ENCODE results near the gene TFEB.

TFEB gene

GRCh38 chr6:41763470-41763869, 28.1 kb upstream of the TFEB start:
- no peak for DNase-seq

DNA sequence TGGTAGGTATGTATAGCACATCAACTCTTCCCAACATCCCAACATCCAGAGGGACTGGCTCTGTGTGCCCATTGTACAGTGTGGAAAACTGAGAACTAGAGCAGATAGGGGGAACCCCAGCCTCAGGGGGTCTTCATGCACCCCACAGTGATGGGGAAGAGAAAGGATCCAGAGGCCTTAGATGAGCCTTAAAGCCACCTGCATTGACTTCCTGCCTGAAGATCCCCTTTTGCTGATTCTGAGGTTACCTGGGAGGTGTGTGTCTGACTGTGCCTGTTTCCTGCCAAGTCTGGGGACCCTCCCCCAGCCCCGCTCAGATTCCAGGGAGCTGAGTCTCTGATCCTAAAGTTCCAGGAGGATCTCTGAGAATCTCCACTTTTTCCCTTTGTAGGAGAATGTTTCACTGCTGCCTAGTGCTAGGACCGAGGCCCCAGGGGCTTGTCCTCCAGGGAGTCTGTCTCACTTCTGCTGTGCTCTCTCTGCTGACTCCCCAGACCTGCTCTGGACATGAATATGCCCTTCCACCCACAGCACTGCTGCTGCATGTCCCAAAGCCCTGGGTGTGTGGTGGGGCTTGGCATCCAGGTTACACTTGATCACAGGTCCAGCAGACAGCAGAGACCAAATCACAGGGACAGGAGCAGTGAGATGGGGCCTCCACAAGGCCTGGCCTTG, 24.6 kb upstream of the TFEB start:
- no peak for DNase-seq

GRCh38 chr6:41759106-41759904, 23.9 kb upstream of the TFEB start:
- no peak for DNase-seq

DNA sequence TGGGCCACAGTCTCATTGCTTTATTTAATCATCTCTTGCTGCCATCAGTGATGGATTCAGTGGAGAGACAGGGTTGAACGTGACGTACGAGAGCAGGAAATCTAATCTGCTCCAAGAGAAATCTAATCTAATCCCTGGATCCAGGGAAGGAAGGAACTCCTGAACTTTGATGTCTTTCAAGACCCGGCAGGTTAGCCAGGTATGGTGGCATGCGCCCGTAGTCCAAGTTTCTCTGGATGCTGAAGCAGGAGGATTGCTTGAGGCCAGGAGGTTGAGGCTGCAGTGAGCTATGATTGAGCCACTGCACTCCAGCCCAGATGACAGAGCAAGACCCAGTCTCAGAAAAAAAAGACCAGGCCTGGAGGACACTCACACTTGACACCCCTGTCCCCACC, 23.2 kb upstream of the TFEB start:
- DNase-seq = no peak

DNA sequence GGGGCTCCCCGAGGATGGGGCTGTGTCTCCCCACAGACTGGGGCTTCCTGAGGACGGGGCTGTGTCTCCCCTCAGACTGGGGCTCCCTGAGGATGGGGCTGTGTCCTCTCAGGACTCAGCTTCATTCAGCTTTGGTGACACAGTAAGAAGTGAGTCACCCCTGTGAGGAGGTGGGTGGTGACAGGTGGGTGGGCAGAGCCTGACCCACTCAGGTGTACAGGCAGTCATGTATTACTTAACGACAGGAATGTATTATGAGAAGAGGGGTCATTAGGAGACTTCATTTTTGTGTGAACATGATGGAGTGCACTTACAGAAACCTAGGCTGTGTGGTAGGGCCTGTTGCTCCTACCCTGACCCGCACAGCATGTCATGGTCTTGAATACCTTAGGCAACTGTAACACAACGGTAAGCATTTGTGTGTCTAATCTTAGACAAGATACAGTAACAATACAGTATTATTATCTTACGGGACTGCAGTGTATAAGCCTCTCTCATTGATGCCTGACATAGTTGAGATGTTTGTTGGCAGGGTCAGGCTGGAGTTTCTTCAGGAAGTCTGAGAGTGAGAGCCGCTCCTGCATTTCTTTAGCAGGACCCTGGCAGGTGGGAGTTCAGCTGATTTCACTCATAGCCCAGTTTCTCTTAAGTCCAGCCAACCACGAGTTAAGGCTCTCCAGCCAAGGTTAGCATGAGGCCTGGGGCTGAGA, 22.7 kb upstream of the TFEB start:
- no peak for DNase-seq

DNA sequence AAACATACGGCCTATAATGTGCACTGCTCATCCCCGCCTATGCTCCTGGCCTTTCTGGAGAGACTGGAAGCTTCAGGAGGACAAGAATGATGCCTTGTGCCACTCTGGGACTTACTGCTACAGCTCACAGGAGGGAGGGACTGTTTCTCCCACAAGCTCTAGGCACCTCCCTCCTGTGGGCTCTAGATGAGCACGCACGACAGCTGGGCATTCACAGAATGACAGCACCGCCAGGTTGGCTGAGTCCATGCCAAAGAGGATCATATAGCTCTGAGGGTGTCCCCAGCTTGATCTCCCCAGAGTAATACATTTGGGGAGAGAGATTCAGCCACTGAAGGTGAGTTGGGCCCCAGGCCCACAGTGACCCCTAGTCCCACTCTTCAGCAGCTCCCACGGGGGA, 21.9 kb upstream of the TFEB start:
- no peak for DNase-seq

DNA sequence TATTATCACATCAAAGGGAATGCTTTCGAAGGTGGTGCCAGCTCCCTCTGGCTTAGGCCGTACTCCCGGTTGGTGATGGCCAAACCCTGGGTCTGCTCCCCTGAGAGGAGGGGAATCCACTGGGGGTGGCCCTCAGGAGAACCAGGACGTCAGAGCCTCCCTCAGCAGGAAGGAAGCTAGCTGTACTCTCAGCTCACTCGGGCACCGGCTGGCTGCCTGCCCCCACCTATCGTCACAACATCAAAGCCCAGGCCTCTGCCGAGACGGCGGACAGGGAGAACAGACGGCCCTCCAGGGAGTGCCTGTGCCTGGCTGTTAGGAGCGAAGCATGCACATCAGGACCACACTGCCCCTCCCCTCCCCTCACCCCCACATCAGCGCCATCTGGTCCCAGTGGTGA, 20.9 kb upstream of the TFEB start:
- no peak for DNase-seq

DNA sequence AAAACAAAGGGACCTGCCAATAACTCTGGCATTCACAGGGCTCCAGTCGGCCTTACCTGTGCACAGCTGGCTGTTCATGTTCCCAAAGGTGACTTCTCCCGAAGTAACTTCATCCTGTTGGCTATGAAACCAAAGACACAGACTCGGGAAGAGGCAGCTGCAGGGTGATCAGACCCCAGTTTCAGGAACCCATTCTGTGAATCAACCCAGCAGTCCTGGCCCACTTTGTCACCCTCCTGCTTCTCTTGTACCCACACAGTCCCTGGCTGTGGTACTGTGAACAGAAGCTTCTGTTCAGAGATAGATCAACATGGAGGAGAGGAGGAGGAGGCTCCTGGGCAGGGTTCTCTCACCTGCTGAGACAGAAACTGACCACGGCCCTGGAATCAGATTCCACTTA, 20.5 kb upstream of the TFEB start:
- no peak for DNase-seq

GRCh38 chr6:41750374-41750773, 15.0 kb upstream of the TFEB start:
- no peak for DNase-seq

- DNase-seq = no peak
Measured at GRCh38 chr6:41748542-41748941, 13.1 kb upstream of the TFEB start.

DNA sequence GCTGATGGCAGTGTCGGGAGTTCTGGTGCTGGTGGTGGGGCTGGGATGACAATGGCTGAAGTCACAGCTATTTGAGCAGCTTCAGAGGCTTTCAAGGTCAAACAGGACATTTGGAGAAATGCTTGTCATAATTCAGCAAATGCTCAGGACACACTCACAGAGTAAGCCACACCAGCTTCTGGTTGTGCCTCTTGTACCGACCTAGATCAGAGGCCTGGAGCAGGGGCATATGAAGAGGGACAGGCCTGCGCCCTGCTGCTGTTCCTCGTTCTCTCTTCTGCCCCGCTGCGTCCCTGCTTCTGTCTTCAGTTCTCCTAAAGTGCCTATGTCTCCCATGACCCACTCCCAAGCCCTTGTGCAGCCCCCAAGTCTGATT, 12.7 kb upstream of the TFEB start:
- DNase-seq = no peak

DNA sequence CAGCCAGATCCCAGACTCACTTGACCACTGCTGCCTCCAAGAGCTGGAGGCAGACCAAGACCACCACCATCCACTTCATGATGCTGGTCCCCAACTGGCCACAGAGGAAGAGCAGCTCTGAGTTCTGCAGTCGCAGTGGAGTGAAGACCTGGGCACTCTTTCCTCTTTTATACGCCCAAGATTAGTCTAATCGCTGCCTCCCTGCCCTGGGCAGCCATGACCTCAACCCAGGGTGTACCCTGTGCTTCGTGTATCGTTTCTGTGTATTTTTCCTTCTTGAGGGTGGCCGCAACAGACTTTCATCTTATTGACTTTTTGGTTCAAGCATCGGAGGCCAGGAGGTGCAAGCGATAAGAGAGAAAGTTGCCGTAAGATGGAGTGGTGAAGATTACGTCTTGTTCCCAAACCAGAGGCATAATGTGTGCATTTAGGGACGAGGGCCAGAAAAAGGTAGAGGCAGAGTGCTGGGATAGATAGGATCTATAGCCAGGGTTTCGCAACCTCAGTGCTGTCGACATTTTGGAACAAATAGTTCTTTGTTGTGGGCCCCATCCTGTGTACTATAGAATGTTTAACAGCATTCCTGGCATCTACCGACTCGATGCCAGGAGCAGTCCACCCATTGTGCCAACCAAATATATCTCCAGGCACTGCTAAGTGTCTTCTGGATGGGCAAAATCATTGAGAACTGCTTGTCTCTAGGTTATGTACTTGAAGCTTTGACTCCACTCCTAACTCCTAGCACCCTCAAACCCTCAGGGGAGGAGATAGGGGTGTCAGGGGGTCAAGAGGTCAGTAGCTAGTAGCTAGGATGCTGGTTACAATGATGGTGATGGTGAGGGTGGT, 12.1 kb upstream of the TFEB start, which contains the start of gene PGC:
Gene PGC (minus strand): TSS at position 142 of the 846 bp plus-strand sequence. CDS start 63 bp downstream, at position 79.
- DNase-seq = no peak

DNA sequence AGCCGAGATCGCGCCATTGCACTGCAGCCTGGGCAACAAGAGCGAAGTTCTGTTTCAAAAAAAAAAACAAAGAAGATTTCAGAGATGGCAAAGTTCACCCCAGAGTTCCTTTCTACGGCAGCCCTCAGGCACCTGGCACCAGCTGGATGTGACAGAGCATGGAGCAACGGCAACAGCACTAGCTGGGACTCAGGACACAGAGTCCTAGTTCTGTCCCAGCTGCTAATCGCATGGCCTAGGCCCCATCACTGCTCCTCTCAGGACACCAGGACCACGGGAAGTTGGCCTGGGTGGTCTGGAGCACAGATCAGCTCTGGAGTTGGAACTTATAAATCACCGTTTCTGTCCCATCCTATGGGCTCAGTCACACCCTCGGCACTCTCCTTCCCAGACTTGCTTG, 10.7 kb upstream of the TFEB start:
- DNase-seq = no peak

DNA sequence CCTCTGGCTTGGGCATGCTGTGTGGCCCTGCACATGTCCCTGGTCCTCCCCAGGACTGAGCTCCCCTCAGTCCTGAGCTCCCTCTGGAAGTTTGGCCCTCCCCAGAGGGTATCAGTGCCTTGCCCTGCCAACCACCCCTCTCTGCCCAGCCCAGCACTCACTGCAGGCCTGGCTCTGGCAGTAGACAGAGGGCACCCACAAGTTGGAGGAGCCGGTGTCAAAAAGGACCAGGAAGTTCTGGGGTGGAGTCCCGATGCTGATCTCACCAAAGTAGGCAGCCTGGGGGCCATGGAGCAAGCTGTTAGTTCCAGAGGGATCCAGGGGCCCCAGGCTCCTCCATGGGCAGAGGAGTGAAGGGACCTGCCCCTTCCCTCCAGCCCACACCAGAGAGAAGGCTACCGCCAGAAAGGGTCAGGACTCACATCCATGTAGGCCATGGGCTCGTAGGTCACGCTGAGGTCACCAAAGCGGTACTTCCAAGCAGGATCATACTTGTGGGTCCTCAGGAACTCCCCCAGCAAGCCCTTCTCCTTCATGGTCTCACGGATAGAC, 8.9 kb upstream of the TFEB start:
- no peak for DNase-seq

GRCh38 chr6:41743406-41744235, 8.2 kb upstream of the TFEB start:
- DNase-seq = no peak

GRCh38 chr6:41741625-41742490, 6.5 kb upstream of the TFEB start:
- no peak for DNase-seq

DNA sequence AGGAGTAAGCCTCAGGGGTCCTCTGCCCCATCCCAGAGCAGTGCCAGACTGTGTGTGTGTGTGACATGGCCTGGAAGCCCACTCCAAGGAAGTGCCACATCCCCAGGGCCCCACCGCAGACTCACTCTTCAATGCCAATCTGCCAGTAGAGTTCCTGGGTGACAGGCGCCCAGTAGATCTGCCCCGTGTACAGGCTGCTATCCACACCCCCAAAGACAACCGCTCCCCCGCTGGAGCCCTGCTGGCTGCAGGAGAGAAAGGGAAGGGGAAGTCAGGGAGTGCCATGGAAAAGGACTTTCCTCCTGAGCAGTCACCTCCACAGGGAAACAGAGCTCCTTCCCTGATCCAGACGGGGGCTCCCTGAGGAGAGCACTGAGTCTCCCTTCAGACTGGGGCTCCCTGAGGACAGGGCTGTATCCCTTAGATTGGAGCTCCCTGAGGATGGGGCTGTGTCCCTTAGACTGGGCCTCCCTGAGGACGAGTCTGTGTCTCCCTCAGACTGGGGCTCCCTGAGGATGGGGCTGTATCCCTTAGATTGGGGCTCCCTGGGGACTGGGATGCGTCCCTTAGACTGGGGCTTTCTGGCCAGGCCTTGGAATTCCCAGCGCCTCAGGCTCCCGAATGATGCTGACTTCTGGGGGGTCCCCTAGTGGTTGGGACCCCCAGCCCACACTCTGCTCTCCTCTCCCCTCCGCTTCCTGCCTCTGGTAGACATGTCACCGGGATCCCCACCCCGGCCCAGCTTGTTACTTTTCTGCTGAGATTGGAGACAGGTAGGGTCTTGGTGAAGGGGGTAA, 5.2 kb upstream of the TFEB start:
- DNase-seq = no peak

DNA sequence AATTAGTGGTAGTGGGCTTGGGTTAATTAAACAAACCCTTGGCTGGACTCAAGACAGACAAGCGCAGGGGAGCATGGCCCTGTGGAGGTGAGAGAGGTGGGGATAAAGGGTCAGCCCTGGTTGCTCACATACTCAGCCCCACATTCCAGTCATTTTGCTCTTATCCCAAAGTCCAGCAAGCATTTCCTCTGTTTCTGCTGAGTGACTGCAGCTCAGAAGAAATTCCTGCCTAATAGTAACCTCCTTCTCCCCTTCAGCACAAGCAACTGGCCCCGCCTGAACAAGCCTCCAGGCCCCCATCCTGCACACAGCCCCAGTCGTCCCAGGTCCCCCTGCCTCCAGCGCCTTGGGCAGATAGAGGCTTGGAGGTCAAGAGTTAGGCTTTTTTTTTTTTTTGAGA, 3.6 kb upstream of the TFEB start:
- no peak for DNase-seq

GRCh38 chr6:41737591-41738130, 2.3 kb upstream of the TFEB start:
- no peak for DNase-seq
